H1 (cell line): Measurements from ENCODE around the gene SSR2. TPM values are rescaled to one million over a fixed set of nuclear protein-coding genes. Genes with fewer than 3 reads are reported as not detected.

ENCODE experiments used
- CBX5 ChIP-seq: fragments of 300-800, 300-1000 bp; sonication (generic); IDR thresholded peaks from 2 replicates; pipeline ENCODE4 v1.7.1; 2016; ENCODE audit warnings: antibody characterized with exemption, low read length, low read depth
- CHD1 ChIP-seq: IDR thresholded peaks from 2 replicates; pipeline ENCODE4 v1.6.1; 2012; ENCODE audit warnings: low read depth, low read length, improper control_type of control experiment
- PHF8 ChIP-seq: fragments of 200-600 bp; sonication (generic); conservative IDR thresholded peaks from 2 replicates; pipeline ENCODE4 v1.7.1; 2012; ENCODE audit warnings: low read depth, mild to moderate bottlenecking, inconsistent platforms, low read length, moderate library complexity
- RBBP5 ChIP-seq: IDR thresholded peaks from 2 replicates; pipeline ENCODE4 v1.7.1; 2012; ENCODE audit warnings: low read depth, mild to moderate bottlenecking, inconsistent platforms, low read length, moderate library complexity, borderline replicate concordance
- SP2 ChIP-seq: IDR thresholded peaks from 2 replicates; pipeline ENCODE4 v1.6.1; 2012; ENCODE audit warnings: mild to moderate bottlenecking, low read length, inconsistent platforms
- YY1 ChIP-seq: IDR thresholded peaks from 2 replicates; pipeline ENCODE4 v1.6.1; 2011; ENCODE audit warnings: low read depth, mild to moderate bottlenecking, low read length
- polyA plus RNA-seq, 7 experiments: library from polyadenylated mRNA; depleted of rRNA in 3 of 7; stranded (reverse) in 5 of 7; unstranded in 2 of 7; fragments of >200 nt in 5 of 7; fragments of 200-250 nt in 2 of 7; gene quantifications; 1 replicate in 5 of 7; 2 replicates in 1 of 7; 4 replicates in 1 of 7; pipeline versions ENCODE4 v1.2.1 to v1.2.3, GENCODE V29; 2011 to 2013; ENCODE audit warnings: missing spikeins in 2 of 7, mixed read lengths in 2 of 7
- total RNA-seq: library from RNA; stranded (reverse); fragmentation: NEBNext Ultra II Directional; extraction: Animal tissue kit (Norgen Biotek cat#: 25700); gene quantifications from 2 replicates; pipeline ENCODE4 v1.2.1, GENCODE V29; 2021
- TF ChIP-seq, protein P1 (sequence below): fragments of 300-600 bp; sonication (generic); IDR thresholded peaks from 2 replicates; pipeline ENCODE4 v1.7.1; 2012; ENCODE audit warnings: low read length, moderate library complexity, mild to moderate bottlenecking, inconsistent platforms; ENCODE audit not compliant: insufficient replicate concordance

SSR2 gene
- total and polyA plus RNA-seq, 2 of the 8 experiments (the other 6 are each of a cell fraction or from before 2014, with no cell fraction given) = 190 to 648 TPM

GRCh38 chr1:155978325-155978972, 42.3 kb downstream of the SSR2 start, which contains the start of gene ARHGEF2 (continued):
- no peak for TF ChIP-seq CBX5
- TF ChIP-seq PHF8 = peak; percentile 48; the same call in 1 of the 2 replicates
- TF ChIP-seq YY1 = no peak; the same call in 1 of the 2 replicates
- no peak for TF ChIP-seq SP2
- TF ChIP-seq, protein P1, sequence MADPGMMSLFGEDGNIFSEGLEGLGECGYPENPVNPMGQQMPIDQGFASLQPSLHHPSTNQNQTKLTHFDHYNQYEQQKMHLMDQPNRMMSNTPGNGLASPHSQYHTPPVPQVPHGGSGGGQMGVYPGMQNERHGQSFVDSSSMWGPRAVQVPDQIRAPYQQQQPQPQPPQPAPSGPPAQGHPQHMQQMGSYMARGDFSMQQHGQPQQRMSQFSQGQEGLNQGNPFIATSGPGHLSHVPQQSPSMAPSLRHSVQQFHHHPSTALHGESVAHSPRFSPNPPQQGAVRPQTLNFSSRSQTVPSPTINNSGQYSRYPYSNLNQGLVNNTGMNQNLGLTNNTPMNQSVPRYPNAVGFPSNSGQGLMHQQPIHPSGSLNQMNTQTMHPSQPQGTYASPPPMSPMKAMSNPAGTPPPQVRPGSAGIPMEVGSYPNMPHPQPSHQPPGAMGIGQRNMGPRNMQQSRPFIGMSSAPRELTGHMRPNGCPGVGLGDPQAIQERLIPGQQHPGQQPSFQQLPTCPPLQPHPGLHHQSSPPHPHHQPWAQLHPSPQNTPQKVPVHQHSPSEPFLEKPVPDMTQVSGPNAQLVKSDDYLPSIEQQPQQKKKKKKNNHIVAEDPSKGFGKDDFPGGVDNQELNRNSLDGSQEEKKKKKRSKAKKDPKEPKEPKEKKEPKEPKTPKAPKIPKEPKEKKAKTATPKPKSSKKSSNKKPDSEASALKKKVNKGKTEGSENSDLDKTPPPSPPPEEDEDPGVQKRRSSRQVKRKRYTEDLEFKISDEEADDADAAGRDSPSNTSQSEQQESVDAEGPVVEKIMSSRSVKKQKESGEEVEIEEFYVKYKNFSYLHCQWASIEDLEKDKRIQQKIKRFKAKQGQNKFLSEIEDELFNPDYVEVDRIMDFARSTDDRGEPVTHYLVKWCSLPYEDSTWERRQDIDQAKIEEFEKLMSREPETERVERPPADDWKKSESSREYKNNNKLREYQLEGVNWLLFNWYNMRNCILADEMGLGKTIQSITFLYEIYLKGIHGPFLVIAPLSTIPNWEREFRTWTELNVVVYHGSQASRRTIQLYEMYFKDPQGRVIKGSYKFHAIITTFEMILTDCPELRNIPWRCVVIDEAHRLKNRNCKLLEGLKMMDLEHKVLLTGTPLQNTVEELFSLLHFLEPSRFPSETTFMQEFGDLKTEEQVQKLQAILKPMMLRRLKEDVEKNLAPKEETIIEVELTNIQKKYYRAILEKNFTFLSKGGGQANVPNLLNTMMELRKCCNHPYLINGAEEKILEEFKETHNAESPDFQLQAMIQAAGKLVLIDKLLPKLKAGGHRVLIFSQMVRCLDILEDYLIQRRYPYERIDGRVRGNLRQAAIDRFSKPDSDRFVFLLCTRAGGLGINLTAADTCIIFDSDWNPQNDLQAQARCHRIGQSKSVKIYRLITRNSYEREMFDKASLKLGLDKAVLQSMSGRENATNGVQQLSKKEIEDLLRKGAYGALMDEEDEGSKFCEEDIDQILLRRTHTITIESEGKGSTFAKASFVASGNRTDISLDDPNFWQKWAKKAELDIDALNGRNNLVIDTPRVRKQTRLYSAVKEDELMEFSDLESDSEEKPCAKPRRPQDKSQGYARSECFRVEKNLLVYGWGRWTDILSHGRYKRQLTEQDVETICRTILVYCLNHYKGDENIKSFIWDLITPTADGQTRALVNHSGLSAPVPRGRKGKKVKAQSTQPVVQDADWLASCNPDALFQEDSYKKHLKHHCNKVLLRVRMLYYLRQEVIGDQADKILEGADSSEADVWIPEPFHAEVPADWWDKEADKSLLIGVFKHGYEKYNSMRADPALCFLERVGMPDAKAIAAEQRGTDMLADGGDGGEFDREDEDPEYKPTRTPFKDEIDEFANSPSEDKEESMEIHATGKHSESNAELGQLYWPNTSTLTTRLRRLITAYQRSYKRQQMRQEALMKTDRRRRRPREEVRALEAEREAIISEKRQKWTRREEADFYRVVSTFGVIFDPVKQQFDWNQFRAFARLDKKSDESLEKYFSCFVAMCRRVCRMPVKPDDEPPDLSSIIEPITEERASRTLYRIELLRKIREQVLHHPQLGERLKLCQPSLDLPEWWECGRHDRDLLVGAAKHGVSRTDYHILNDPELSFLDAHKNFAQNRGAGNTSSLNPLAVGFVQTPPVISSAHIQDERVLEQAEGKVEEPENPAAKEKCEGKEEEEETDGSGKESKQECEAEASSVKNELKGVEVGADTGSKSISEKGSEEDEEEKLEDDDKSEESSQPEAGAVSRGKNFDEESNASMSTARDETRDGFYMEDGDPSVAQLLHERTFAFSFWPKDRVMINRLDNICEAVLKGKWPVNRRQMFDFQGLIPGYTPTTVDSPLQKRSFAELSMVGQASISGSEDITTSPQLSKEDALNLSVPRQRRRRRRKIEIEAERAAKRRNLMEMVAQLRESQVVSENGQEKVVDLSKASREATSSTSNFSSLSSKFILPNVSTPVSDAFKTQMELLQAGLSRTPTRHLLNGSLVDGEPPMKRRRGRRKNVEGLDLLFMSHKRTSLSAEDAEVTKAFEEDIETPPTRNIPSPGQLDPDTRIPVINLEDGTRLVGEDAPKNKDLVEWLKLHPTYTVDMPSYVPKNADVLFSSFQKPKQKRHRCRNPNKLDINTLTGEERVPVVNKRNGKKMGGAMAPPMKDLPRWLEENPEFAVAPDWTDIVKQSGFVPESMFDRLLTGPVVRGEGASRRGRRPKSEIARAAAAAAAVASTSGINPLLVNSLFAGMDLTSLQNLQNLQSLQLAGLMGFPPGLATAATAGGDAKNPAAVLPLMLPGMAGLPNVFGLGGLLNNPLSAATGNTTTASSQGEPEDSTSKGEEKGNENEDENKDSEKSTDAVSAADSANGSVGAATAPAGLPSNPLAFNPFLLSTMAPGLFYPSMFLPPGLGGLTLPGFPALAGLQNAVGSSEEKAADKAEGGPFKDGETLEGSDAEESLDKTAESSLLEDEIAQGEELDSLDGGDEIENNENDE = no peak
- TF ChIP-seq RBBP5 = 0 out of 2 replicates have a peak, but pooled peaks have one; percentile 54
- no peak for TF ChIP-seq CHD1
